Ectodermal cell (in vitro differentiated cells): Measurements from ENCODE around the gene LGI2.

Experiments
- H3K27ac ChIP-seq: 2 replicates; pipeline ENCODE4 v1.7.0; 2013; ENCODE audit warnings: mild to moderate bottlenecking, low read depth, low read length; ENCODE audit not compliant: insufficient read depth, poor library complexity, severe bottlenecking
- H3K27me3 ChIP-seq: 2 replicates; pipeline ENCODE4 v1.7.0; 2013; ENCODE audit warnings: mild to moderate bottlenecking, low read length; ENCODE audit not compliant: insufficient read depth, control insufficient read depth, poor library complexity, severe bottlenecking
- H3K36me3 ChIP-seq: one replicate; pipeline ENCODE4 v1.7.0; 2013; ENCODE audit warnings: low read length; ENCODE audit not compliant: control insufficient read depth, insufficient read depth
- H3K4me1 ChIP-seq: one replicate; pipeline ENCODE4 v1.7.0; 2013; ENCODE audit warnings: low read length; ENCODE audit not compliant: control insufficient read depth, insufficient read depth
- H3K4me3 ChIP-seq: 2 replicates; pipeline ENCODE4 v1.7.0; 2013; ENCODE audit warnings: low read depth, low read length, control low read depth; ENCODE audit not compliant: insufficient read depth
- H3K9me3 ChIP-seq: 2 replicates; pipeline ENCODE4 v1.7.0; 2013; ENCODE audit warnings: mild to moderate bottlenecking, low read length, moderate library complexity; ENCODE audit not compliant: control insufficient read depth
- WGBS, 2 experiments: methylation state at CpG; one replicate each; pipeline ENCODE4 v1.1.7; 2013; ENCODE audit warnings: missing lambda C conversion rate in 2 of 2; 5-methylcytosine and 5-hydroxymethylcytosine counted together

LGI2 gene

DNA sequence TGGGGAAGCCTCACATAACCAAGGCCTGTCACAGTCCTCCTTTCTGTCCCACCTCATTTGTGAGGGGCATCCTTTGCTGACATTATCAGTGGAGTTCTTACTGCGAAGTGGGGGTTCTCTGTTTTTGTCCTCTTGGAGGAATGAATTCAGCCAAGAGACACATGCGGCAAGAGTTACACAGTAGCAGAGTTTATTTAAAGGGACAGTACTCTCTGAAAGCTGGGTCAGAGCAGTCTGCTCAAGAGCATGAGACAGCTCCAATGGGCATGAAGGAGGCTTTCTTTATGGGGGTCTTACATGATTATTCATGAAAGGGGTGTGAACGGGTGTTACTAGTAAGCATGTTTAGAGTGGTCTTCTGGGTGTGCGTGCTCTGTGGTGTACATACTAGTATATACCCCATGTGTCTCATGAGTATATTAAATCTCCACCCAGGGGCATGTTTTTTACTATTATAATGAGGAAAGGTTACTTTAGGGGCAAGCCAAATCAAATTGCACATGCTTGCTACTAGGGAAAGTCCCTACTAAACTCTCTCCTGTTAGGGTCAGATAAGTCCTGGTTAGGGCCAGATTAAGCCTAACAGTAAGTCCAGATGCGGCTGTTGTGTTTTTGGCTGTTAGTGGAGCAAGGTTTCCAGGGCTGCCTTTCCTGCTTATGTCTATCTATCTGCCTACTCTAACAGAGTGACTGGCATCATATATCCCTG lies 19.8 kb upstream of the LGI2 start:
- Histone ChIP-seq H3K27me3 (no peaks in the 10 kb centered on the region), H3K27ac (no peak overlapping the region), H3K9me3 (peaks cover 3% of the 10 kb centered on the region), H3K4me1 (no peaks in the 10 kb centered on the region), H3K36me3 (no peaks in the 10 kb centered on the region), H3K4me3 (no peak overlapping the region)
- 93 to 94% methylated on average over 4 to 5 of the region's 5 CpGs for WGBS, 2 experiments

GRCh38 chr4:25043548-25043947 lies 12.8 kb upstream of the LGI2 start:
- WGBS, 2 experiments = 92 to 93% methylated on average over 5 of the region's 5 CpGs
- Histone ChIP-seq H3K36me3 (no peaks in the 10 kb centered on the region), H3K27me3 (no peaks in the 10 kb centered on the region), H3K4me1 (no peaks in the 10 kb centered on the region), H3K27ac (no peak overlapping the region), H3K4me3 (no peak overlapping the region), H3K9me3 (no peaks in the 10 kb centered on the region)

DNA sequence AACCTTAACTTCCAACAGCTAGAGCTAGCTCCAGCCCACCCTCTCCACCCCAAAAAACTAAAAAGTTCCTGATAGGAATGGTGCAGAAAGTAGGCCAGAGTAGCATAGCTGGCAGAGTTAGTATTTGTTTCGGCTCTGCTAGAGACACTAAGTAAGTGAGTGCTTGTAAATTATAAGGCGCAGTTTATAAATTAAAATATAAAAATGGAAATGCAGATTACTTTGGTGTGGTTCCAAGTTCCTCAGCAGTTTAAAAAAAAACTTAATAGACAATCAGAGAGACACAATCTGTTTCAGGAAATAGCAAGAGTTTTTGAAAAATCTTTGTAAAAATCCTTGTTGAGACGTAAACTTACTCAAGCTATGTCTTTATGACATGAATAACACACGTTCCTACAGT lies 2.8 kb upstream of the LGI2 start:
- Histone ChIP-seq H3K4me3 (no peak overlapping the region), H3K27ac (no peak overlapping the region), H3K9me3 (no peaks in the 10 kb centered on the region), H3K36me3 (no peaks in the 10 kb centered on the region), H3K27me3 (peaks cover 39% of the 10 kb centered on the region), H3K4me1 (no peaks in the 10 kb centered on the region)
- WGBS, 2 experiments = 94 to 98% methylated on average over 4 of the region's 4 CpGs

DNA sequence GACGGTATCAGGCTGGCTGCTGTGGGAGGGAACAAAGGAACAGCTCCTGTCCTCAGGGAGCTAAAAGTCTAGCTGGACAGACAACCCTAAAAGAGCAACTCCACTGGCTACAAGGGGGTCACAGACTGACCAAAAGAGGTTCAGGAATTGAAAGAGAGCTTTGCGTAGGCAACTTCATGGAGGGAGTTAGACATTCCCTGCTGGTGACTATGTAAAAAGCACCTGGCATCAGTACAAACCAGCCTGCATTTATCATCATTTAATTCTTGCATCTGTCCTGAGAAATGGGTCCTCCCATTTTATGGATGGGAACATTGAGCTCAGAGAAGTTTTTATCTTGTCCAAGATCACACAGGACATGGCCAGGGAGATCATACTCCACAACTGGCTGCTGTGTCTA lies 1.4 kb upstream of the LGI2 start:
- Histone ChIP-seq H3K27ac (no peak overlapping the region), H3K4me1 (no peaks in the 10 kb centered on the region), H3K36me3 (no peaks in the 10 kb centered on the region), H3K9me3 (no peaks in the 10 kb centered on the region), H3K4me3 (no peak overlapping the region), H3K27me3 (peaks cover 46% of the 10 kb centered on the region)
- 95 to 96% methylated on average over 2 of the region's 2 CpGs for WGBS, 2 experiments

DNA sequence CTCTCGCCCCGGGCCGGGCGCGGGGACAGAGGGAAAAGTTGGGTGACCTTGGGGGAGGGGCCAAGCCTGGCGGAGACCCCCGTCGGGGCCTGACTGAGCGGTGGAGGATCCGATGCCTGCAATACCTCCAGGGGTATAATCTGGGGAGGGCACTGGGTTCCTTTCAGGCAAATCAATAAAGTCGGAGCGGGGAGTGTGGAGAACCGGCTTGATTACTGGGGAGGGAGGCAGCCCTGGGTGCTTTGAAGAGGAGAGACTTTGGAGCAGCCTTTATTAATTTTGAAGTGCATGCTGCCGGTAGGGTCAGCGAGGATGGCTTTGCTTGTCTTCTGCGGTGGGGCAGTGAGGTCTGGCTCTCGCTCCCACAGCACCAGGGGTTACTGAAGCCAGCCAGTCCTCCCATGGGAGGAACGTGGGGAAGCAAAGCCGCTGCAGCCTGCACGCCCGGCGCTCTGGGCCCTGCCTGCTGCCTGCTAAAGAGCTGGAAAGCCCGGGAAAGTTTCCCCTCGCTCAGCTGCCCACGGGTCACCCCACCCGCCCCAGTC lies 403 bp upstream of the LGI2 start:
- Histone ChIP-seq H3K27ac (no peak overlapping the region), H3K4me1 (no peaks in the 10 kb centered on the region), H3K9me3 (no peaks in the 10 kb centered on the region), H3K27me3 (peaks cover 46% of the 10 kb centered on the region), H3K36me3 (no peaks in the 10 kb centered on the region), H3K4me3 (peak overlapping the region; percentile 54)
- 6% methylated on average over 24 to 26 of the region's 26 CpGs for WGBS, 2 experiments

- Histone ChIP-seq H3K27me3 (peaks cover 46% of the 10 kb centered on the region), H3K4me3 (peak overlapping the region; percentile 54), H3K36me3 (no peaks in the 10 kb centered on the region), H3K4me1 (no peaks in the 10 kb centered on the region), H3K9me3 (no peaks in the 10 kb centered on the region), H3K27ac (no peak overlapping the region)
- WGBS, 2 experiments = 46 to 47% methylated on average over 19 of the region's 19 CpGs
Measured at GRCh38 chr4:25029479-25030276, 1.1 kb downstream of the LGI2 start.

DNA sequence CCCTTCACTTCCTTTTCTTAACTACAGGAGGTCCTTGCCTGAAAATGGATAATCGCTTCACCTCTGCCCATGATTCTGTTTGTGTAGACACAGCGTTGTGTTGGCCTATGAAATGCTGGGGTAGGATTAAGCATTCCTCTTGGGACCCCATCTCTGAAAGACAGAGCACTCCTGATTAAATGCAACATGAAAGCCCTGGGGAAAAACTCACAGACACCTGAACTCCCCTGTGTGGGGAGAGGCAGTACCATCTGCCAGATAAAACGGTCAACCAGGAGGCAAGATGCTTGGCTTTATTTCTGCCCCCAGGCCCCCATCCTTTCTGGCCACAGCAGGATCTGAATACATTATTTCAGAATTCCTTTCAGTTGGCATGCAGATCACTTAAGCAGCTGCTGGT lies 1.9 kb downstream of the LGI2 start:
- H3K27me3 ChIP-seq = peaks cover 46% of the 10 kb centered on the region
- 84 to 93% methylated on average over 3 of the region's 3 CpGs for WGBS, 2 experiments
- no peaks in the 10 kb centered on the region for H3K9me3 ChIP-seq
- H3K27ac ChIP-seq = no peak overlapping the region
- H3K36me3 ChIP-seq = no peaks in the 10 kb centered on the region
- H3K4me1 ChIP-seq = no peaks in the 10 kb centered on the region
- no peak overlapping the region for H3K4me3 ChIP-seq

GRCh38 chr4:25022766-25023165 lies 8.0 kb downstream of the LGI2 start:
- Histone ChIP-seq H3K9me3 (no peaks in the 10 kb centered on the region), H3K27ac (no peak overlapping the region), H3K36me3 (no peaks in the 10 kb centered on the region), H3K4me1 (no peaks in the 10 kb centered on the region), H3K27me3 (no peaks in the 10 kb centered on the region), H3K4me3 (no peak overlapping the region)
- WGBS, 2 experiments = 92 to 95% methylated on average over 1 of the region's 1 CpG

DNA sequence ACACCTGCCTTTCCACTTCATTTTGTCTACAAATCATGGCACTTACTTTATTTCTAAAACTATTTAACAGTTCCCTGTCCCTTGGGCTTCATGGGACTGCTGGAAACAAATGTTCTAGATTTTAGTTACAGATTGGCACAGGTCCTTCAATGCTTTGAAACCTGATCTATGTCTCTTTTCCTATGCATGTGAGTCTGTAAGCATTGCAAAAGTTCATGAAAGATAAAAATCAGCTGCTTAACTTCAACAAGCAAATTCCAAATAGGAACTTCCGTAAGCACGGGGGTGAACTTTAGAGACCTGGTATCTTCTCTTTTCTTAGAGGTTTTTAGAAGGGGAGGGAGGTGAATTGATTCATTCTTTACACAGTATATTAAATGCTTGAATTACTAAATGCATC lies 9.5 kb downstream of the LGI2 start:
- WGBS, 2 experiments = 95 to 100% methylated on average over 2 of the region's 2 CpGs
- Histone ChIP-seq H3K27me3 (no peaks in the 10 kb centered on the region), H3K9me3 (no peaks in the 10 kb centered on the region), H3K36me3 (no peaks in the 10 kb centered on the region), H3K4me1 (no peaks in the 10 kb centered on the region), H3K4me3 (no peak overlapping the region), H3K27ac (no peak overlapping the region)

DNA sequence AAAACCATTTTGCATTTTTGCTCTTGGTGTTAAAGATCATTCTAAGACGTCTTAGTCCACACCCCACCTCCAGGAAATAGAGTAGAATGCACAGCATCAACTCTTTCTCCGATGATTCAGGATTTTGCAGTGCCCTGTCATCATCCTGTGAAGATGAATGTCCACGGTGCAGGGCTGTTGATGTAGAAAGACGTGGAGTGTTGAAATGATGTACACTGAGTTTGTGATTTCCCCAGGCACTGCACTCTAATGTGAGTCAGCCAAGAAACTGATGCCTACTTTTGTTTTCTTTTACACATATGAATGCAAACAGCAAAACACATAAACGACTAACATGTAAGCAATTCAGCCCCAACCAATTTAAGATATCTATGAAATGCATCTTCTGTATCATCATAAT lies 10.5 kb downstream of the LGI2 start:
- Histone ChIP-seq H3K27me3 (no peaks in the 10 kb centered on the region), H3K4me1 (no peaks in the 10 kb centered on the region), H3K27ac (no peak overlapping the region), H3K36me3 (no peaks in the 10 kb centered on the region), H3K4me3 (no peak overlapping the region), H3K9me3 (no peaks in the 10 kb centered on the region)
- 93 to 96% methylated on average over 5 of the region's 5 CpGs for WGBS, 2 experiments
